ENCODE measurements around the gene SOX21.
"Not testable (repeated sequence)": the region's sequence is repeated elsewhere in the genome, so short reads cannot be mapped to it uniquely, and the experiment has no call there.

The SOX21 gene

GRCh38 chr13:94712287-94712811 lies at the start of gene SOX21:
Gene SOX21, minus strand, starts transcription at chr13:94712545. Its CDS starts 496 bp downstream, at chr13:94712049.
- no peak for DNase-seq (ENCODE audit: low read depth)

GRCh38 chr13:94761407-94761806 lies 49.1 kb upstream of the SOX21 start:
- DNase-seq (ENCODE audit: low read depth): no peak

- DNase-seq (ENCODE audit: low read depth): no peak
These were observed 46.9 kb upstream of the SOX21 start for GRCh38 chr13:94759120-94759728.

GRCh38 chr13:94758436-94758960 lies 46.2 kb upstream of the SOX21 start:
- DNase-seq (ENCODE audit: low read depth): no peak

DNA sequence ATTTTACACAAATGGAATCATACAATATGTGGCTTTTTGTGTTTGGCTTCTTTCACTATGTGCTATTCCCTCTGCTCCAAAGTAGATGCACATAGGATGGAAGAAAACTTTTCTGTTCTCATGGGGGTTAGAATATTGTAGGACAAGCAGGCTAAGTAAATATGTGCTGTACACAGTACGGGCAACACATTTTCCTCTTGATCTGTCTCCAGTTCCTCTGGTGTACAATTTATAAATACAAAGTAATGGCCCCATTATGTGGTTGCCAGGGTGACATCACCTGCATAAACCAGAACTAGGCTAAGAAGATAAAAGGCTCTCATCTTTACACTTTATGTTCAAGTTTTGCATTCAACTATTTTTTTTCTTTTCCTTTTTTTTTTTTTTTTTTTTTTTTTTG lies 41.0 kb upstream of the SOX21 start:
- no peak for DNase-seq (ENCODE audit: low read depth)

DNA sequence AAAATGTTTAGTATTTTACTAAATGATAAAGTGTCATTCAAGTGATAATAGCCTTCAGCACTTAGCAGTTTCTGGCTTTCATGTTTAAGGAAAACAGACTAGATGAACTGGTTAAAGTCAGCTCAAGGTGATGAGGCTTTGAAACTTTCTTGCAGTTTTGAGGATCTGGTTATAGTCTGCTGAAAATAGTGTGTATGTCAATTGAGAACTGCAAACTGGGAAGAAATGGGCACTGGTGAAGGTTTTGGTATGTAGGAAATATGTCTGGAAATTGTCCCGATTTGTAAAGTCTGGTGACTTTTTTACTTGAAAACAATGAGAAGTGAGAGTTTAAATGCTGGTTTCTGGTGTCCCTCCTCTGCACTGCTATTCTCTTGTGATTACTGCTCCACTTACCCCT lies 36.8 kb upstream of the SOX21 start:
- DNase-seq (ENCODE audit: low read depth): no peak

GRCh38 chr13:94739235-94739634 lies 26.9 kb upstream of the SOX21 start:
- no peak for DNase-seq (ENCODE audit: low read depth)

- no peak for DNase-seq (ENCODE audit: low read depth)
These were observed 18.7 kb upstream of the SOX21 start for GRCh38 chr13:94731028-94731427.

- not testable (repeated sequence) for DNase-seq (ENCODE audit: low read depth)
These were observed 17.6 kb upstream of the SOX21 start for GRCh38 chr13:94729941-94730340.

DNA sequence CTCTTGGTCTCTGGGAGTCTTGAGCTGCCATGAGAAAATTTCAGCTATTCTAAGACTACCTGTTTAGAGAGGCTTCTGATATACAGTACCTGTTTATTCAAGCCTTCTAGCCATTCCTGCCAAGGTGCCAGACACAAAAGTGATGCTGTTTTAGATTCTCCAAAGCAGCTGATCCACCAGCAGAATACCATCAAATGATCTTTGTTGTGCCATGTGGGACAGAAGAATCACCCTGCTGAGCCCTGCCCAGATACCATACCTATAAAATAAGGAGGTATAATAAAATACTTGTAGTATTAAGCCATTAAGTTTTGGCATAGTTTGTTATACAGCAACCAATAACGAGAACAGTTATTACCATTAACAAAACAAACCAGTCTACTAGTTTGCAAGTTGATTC lies 14.1 kb upstream of the SOX21 start:
- DNase-seq (ENCODE audit: low read depth): no peak

DNA sequence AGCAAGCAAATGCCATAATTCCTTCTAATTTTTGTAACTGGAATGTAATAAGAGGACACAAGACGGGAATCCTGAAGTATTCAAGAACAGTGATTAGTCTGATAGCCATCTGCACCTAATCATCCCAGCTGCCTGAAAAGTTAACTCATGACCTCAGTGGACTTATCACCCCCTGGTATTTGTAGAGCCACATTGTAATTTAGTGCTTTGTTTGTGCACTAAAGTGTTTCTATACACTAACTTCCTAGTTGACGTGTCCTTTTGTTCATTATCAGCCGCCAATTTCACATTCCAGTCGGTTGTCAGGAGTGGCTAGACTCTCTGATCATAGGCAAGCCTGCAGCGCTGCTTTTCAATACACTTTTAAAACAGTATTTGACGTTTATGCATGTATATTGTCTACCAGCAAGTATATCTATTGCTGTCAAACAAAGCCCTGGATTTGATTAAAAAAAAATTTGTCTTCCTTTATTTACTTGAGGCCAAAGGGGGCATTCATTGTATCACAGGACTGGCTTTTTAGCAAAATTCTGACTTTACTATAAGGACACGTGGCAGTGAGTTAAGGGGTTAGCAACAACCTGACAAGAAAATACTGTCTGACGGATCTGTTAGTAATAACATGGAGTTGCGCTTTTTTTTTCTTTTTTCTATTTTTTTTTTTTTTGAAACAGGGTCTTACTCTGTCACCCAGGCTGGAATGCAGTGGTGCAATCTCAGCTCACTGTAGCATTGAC lies 10.4 kb upstream of the SOX21 start:
- no peak for DNase-seq (ENCODE audit: low read depth)

DNA sequence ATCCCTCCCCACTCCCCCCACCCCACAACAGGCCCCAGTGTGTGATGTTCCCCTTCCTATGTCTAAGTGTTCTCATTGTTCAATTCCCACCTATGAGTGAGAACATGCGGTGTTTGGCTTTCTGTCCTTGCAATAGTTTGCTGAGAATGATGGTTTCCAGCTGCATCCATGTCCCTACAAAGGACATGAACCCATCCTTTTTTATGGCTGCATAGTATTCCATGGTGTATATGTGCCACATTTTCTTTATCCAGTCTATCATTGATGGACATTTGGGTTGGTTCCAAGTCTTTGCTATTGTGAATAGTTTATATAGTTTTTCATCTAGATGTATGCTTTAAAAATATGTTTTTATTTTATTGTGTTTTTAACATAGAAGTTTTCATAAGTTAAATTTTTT lies 6.4 kb upstream of the SOX21 start:
- not testable (repeated sequence) for DNase-seq (ENCODE audit: low read depth)

GRCh38 chr13:94717916-94718315 lies 5.6 kb upstream of the SOX21 start:
- no peak for DNase-seq (ENCODE audit: low read depth)

GRCh38 chr13:94716016-94716415 lies 3.7 kb upstream of the SOX21 start:
- no peak for DNase-seq (ENCODE audit: low read depth)

GRCh38 chr13:94713561-94714182 lies 1.3 kb upstream of the SOX21 start:
- DNase-seq (ENCODE audit: low read depth): no peak

GRCh38 chr13:94712812-94713560 lies 641 bp upstream of the SOX21 start:
- no peak for DNase-seq (ENCODE audit: low read depth)

GRCh38 chr13:94711561-94712286 lies 621 bp downstream of the SOX21 start:
- DNase-seq (ENCODE audit: low read depth): no peak

DNA sequence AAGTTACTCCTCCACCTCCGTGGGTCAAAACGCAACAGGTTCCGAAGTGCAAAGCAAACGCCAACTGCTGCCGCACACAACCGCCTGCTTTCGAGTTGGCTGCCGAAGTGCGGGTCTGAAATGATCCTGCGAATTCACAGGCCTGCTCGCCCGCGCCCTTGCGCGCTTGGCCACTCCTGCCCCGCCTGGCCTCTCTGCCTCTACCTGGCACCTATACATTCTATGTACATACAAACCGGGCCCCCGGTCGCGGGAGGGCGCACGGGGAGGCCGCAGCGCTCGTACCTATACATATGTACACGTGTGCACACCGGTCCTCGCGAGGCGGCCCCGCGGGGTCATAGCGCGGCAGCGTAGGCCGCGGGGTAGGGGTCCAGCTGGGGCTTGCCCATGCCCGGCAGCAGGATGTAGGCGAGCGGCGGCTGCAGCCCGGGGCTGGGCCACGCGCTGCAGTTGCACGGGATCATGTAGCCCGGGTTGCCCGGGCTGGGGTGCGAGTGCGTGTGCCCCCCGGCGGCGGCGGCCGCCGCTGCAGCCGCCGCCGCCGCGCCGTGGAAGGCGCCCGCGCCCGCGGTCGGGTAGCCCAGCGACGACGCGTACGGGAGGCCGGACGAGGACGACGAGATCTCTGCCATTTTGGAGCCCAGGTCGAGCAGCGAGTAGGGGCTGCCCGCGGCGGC lies 1.3 kb downstream of the SOX21 start:
- no peak for DNase-seq (ENCODE audit: low read depth)

DNA sequence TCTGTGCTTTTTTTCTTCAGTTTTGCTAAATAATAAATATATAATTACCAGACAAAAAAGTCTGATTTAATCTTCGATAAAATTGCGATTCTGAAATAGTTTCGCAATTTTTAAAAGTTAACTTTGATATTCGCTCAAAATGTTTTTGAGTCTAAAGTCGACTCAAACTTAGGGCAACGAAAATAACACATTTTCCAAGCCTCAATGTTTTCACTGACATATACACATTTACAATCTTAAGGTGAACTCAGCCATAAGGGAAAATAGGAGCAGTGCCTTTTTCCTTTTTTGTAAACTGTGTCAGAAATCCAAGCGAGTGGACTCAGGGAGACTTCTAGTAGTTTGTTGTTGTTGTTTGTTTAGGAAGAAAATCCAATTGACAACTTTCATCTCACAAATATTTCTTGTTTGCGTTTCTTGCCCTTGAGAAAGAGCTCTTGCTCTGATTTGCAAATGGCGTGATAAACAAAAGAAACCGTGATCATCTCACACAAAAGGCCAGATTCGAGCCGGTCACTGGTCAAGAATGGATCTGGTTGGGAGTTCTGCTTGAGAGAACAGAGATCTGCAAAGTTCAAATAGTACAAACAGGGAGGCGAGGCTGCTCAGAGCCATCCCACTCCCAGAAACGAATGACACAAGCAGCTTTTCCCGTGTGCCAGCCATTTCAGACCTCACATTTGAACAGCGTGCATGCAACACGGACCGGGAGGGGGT lies 2.1 kb downstream of the SOX21 start:
- no peak for DNase-seq (ENCODE audit: low read depth)
